HG03066 (cell line): Measurements from ENCODE around the gene CAMSAP3.
"Not testable (repeated sequence)": the region's sequence is repeated elsewhere in the genome, so short reads cannot be mapped to it uniquely, and the experiment has no call there.

ENCODE experiments used
- ATAC-seq: cut with Tn5 transposase; IDR thresholded peaks from one replicate; pipeline ENCODE4 v1.9.1; 2021; ENCODE audit warnings: low read depth; ENCODE audit not compliant: unreplicated experiment

The CAMSAP3 gene

GRCh38 chr19:7628589-7629311, 33.1 kb downstream of the CAMSAP3 start:
- no peak for ATAC-seq

- peak; percentile 83 for ATAC-seq
Measured at GRCh38 chr19:7629347-7630054, 33.8 kb downstream of the CAMSAP3 start, which contains the start of the genes PET100 and XAB2. Gene PET100 (plus strand): TSS chr19:7629793. CDS start chr19:7629834, 41 bp downstream. Gene XAB2 (minus strand): TSS chr19:7629545. CDS start chr19:7629527, 18 bp downstream.

DNA sequence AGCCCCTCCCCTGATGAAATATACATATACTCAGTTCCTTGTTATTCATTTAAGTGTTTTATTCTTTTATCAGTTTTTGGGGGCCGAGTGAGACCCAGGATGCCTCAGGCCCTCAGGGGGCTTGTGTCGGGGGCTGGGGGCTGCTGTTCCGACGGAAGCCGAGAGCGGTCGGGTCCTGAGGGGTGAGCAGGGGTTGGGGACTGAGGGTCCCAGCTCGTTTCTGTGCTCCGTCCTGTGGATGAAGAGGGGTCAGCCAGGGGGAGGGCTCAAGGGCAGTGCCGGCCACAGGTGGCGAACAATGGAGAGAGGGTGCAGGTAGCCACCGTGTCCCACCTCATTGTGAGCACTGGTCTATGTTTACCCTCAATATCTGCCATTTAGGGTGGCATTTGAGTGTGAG, 35.9 kb downstream of the CAMSAP3 start:
- no peak for ATAC-seq

DNA sequence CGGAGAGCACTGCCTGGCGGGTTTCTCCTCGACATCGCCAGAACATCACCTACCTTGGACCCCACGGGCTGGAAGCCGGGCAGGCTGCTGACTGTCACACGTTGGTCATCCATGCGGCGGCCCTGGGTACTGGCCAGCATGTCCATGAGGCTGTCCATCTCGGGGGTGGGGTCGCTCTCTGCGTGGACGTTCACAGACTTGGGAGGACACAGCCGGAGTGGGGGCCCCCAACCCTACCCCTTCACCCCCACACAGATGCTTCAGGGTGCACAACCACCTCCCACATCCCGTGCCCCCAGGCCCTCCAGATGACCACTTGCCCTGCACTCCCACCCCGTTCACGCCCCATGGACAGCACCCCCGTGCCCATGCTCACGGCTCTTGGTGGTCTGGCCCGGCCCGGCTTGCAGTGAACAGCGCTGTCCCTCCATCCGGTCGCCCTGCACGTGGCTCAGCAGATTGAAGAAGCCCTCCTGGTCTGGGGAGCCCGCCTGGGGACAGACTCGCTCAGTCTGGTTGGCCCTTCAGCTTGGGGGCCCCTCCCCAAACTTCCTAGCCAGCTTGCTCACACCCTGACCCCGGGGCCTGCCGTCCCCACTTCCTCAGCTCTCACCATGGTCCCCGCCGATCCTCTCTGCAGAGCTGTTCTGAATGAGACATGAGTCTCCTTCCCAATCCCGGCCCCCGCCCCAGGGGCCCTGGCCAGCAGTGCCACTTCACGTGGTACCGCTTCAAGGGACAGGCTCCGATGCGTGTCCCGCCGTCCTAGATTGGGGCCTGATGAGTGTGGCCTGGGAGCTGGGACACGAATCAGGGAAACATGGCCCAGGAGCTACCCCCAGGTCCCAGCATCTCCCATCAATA, 36.9 kb downstream of the CAMSAP3 start:
- no peak for ATAC-seq

- ATAC-seq, result no peak
Measured at GRCh38 chr19:7633698-7634097, 38.0 kb downstream of the CAMSAP3 start, which contains the start of gene PCP2. Gene PCP2 (minus strand): TSS chr19:7633719. CDS start chr19:7633457, 262 bp downstream.

- no peak for ATAC-seq
Measured at GRCh38 chr19:7635670-7636069, 40.0 kb downstream of the CAMSAP3 start.

- no peak for ATAC-seq
Measured at GRCh38 chr19:7636317-7636690, 40.6 kb downstream of the CAMSAP3 start.

DNA sequence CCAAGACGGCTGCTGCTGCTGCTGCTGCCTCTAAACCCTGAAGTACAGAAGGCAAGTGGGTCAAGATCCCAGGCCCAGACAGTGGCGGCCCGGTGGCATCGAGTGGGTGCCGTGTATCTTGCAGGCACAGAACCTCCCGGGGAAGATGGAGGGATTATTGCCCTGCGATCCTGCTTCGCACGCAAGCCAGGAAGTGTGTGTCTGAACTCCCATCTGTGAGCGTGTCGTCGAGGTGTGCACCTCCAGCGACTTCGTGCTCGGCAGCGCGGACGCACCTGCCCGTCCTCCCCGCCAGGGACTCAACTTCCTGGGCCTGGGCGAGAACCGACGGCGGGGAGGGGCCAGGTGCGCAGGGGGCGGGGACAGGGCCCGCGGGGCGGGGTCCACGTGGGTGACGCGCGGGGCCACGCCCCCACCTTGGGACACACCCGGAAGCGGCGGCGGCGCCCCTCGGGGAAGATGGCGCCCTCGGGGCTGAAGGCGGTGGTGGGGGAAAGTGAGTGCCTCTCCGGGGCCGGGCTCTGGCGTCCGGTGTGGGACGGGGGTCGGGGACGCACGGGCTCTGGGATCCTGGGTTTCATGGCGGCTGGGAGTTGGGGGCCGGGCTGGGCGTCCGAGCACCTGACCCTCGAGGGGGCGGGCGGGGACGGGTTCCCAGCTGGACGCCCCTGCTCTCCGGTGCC, 41.2 kb downstream of the CAMSAP3 start, which contains the start of gene STXBP2:
TSS of gene STXBP2 (plus strand) at position 420 of the 683 bp plus-strand sequence. CDS start at position 460, 40 bp downstream.
- ATAC-seq, result no peak

DNA sequence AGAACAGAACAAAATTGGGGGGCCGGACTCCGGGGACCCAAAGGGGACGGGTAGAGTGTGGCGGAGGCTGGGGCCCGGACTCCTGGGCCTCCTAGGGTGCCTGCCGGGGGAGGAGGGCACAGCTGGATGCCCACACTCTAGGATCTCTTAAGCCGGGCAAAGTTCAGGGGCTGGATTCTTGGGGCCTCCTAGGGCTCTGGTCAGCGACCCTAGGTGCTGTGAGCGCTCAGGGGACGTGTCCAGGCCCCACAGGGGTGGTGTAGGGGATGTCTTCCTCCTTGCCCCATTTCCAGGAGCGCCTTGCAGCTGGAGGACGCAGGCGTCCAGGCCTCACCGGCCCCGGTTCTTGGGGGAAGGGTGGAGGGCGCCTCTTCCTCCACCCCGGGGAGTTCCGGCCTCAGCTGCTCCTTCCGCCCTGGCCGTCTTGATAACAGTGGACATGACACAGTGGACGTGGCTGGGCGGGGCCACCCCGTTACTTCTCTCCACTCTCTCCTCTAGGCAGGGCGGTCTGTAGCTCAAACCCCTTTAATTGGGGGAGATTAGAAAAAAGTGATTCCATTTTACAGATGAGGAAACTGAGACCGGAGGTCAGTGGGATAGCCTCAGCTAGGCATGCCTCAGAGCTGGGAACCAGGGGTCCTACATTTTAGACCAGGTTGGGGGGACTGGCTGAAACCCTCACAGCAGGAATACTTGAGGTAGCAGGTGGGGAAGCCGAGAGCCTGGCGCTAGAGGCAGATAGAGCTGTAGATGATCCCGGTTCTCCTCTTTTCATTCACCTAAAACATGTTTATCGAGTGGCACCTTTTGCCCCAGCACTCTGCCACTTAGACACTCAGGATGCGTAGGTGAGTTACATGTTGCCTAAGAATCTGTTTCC, 42.0 kb downstream of the CAMSAP3 start:
- ATAC-seq, result no peak

DNA sequence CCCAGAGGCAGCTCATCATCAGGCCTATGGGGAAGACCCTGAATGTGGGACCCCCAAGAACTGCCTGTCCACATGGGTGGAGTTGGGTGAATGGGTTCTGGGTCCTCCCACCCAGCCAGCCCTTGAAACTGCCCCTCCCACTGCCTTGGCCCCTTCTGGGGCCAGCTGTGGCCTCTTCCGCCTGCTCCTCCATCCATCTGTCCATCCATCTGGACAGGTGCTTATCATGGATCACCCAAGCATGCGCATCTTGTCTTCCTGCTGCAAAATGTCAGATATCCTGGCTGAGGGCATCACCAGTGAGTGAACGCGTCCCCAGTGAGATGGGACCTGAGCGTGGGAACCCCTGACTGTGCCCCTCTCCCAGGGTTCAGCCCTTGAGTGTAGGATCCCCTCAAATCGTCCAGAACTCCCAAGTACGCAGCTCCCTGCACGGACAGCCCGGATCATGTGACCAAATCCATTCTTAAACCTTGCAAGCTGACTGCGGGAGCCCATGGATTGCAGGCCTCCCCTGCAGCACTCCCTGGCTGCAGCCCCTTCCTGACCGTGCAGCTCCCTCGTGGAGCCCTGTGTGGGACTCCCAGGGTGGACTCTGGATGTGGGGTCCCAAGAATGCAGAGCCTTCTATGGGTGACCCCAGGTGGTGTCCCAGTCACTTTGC, 43.3 kb downstream of the CAMSAP3 start:
- no peak for ATAC-seq

DNA sequence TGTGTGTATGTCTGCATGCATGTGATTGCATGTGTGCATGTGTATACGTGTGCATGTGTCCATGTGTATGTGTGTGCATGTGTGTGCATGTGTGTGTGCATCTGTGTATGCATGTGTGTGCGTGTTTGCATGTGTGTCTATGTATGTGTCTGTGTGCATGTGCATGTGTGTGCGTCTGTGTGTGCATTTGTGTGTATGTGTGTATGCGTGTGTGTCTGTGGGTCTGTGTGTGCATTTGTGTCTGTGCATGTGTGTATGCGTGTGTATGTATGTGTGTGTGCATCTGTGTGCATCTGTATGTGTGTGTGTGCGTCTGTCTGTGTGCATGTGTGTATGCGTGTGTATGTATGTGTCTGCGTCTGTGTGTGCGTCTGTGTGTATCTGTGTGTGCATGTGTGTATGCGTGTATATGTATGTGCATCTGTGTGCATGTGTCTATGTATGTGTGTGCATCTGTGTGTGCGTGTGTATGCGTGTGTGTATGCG, 44.2 kb downstream of the CAMSAP3 start:
- ATAC-seq, result no peak

- ATAC-seq, result no peak
Measured at GRCh38 chr19:7640803-7641202, 45.1 kb downstream of the CAMSAP3 start.

- no peak for ATAC-seq
Measured at GRCh38 chr19:7641290-7642276, 45.9 kb downstream of the CAMSAP3 start.

GRCh38 chr19:7642295-7643030, 46.8 kb downstream of the CAMSAP3 start:
- no peak for ATAC-seq

GRCh38 chr19:7643031-7643415, 47.4 kb downstream of the CAMSAP3 start:
- ATAC-seq, result no peak

GRCh38 chr19:7643629-7644549, 48.2 kb downstream of the CAMSAP3 start:
- ATAC-seq, result not testable (repeated sequence)
